ENCODE results near the gene ANP32A. TPM values are rescaled to one million over a fixed set of nuclear protein-coding genes. Genes with fewer than 3 reads are reported as not detected.

Gene ANP32A
- total RNA-seq, 4 donors from 2014 or later = 38.2 to 90.8 (median 40.1) TPM

DNA sequence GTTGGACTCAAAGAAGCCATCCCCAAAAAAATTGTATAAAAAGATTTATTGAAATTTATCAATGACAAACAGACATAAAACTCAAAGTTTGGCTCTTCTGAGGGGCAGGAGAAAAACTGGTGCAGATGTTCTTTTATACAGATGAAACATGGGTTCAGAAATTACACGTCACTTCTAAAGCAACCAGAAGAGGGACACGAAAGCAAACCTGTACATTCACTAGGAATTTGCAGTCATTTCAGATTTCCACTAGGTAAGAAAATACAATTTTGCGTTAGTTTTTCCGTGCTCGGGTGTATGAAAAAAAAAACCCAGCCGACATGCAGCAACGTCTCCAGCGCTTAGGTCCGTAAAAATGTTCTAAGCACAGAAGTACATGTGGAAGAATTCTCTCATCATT lies 41.8 kb downstream of the ANP32A start:
- TF ChIP-seq, protein P1, sequence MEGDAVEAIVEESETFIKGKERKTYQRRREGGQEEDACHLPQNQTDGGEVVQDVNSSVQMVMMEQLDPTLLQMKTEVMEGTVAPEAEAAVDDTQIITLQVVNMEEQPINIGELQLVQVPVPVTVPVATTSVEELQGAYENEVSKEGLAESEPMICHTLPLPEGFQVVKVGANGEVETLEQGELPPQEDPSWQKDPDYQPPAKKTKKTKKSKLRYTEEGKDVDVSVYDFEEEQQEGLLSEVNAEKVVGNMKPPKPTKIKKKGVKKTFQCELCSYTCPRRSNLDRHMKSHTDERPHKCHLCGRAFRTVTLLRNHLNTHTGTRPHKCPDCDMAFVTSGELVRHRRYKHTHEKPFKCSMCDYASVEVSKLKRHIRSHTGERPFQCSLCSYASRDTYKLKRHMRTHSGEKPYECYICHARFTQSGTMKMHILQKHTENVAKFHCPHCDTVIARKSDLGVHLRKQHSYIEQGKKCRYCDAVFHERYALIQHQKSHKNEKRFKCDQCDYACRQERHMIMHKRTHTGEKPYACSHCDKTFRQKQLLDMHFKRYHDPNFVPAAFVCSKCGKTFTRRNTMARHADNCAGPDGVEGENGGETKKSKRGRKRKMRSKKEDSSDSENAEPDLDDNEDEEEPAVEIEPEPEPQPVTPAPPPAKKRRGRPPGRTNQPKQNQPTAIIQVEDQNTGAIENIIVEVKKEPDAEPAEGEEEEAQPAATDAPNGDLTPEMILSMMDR (IDR thresholded peaks at IDR 0.05) = no peak
- no peak for TF ChIP-seq POLR2A (IDR thresholded peaks at IDR 0.05)
- DNase-seq = no peak
- Histone ChIP-seq H3K36me3 (peaks cover 0 to 55% (median 0%) of the 10 kb centered on the region in 3 donors), H3K27ac (no peak overlapping the region), H3K4me3 (no peak overlapping the region), H3K4me1 (no peaks in the 10 kb centered on the region), H3K27me3 (no peaks in the 10 kb centered on the region), H3K9me3 (no peaks in the 10 kb centered on the region)

DNA sequence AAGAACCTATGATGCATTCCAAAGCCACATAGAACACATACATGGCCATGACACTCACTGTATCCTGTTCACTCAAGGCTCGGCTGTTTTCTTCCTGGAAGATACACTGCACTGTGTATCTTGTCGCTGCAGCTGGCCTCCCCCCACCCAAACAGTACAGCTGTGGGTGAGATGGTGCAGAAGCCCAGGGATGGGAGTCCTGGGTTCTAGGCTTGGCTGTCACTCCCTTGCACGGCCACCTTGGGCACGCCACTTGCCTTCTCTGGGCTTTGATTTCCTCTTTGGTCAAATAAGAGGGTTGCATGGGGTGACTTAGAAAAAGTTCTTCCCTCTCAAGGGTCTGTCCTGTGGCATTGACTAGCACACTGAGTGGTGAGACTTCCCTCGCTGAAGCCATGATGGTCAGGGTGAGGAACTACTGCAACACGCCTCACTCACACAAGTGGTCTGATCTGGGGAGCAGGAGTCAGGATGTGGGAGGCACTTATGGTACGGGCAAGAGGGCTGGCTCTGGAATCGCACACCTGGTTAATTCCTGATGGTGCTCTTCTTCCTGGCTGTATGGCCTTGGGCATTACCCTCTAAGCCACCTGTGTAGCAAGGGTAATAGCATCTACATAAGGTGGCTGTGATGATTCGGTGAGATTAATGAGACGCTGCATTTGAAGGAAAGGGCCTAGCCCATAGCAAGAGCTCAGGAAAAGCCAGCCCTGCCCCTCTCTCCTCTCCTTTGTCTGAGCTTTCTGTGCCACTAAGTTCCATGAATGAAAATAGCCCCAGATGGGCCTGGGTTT lies 44.0 kb downstream of the ANP32A start:
- H3K4me1 ChIP-seq = no peaks in the 10 kb centered on the region
- H3K36me3 ChIP-seq = peaks cover 0 to 36% (median 0%) of the 10 kb centered on the region in 3 donors
- no peak for DNase-seq
- no peak overlapping the region for H3K4me3 ChIP-seq
- H3K9me3 ChIP-seq = no peaks in the 10 kb centered on the region
- peak overlapping the region in 2 of 4 donors; percentile 18 to 34 for H3K27ac ChIP-seq
- H3K27me3 ChIP-seq = no peaks in the 10 kb centered on the region
- TF ChIP-seq POLR2A (IDR thresholded peaks at IDR 0.05) = no peak
- TF ChIP-seq, protein P1 (IDR thresholded peaks at IDR 0.05) = no peak

DNA sequence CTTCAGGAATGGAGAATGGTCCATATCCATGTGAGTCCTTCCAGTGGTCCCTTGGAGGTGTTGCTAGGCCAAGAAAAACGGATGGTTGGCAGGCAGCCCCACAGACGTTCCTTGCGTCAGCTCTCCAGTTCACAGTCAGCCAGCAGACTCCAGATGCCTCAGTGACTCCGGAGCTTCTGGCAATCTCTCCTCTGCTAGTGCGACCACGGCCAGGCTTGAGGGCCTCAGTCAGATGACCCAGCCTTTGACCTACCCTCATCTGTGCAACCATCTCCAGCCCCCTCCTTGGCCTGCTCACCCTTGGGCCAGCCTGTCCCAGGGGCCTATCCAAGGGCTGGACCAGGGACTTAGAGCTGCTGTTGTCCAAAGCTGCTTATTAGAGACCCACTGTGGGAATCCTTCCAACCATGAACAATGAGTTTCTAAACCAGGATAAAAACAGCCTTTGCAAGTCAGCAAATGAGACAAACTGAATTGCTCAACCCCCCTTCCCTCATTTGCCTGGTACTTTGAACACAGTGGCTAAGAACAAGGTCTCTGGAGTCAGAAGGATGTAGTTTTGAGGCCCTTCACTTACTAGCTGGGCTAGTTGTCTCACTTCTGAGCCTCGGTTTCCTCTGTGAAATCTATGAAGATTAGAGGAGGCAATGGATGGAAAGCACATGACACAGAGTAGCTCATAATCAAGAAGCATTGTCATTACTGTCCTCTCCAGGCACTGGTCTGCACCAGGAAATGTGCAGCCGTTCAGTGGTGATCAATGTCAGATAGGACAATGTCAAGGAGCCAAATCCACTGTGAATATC lies 44.8 kb downstream of the ANP32A start:
- no peaks in the 10 kb centered on the region for H3K9me3 ChIP-seq
- peaks cover 0 to 30% (median 0%) of the 10 kb centered on the region in 3 donors for H3K36me3 ChIP-seq
- H3K27me3 ChIP-seq = no peaks in the 10 kb centered on the region
- no peaks in the 10 kb centered on the region for H3K4me1 ChIP-seq
- H3K4me3 ChIP-seq = no peak overlapping the region
- TF ChIP-seq, protein P1 (IDR thresholded peaks at IDR 0.05) = no peak
- no peak for TF ChIP-seq POLR2A (IDR thresholded peaks at IDR 0.05)
- peak overlapping the region in 2 of 4 donors; percentile 18 to 34 for H3K27ac ChIP-seq
- DNase-seq = peak in 1 of 3 donors; percentile 69

DNA sequence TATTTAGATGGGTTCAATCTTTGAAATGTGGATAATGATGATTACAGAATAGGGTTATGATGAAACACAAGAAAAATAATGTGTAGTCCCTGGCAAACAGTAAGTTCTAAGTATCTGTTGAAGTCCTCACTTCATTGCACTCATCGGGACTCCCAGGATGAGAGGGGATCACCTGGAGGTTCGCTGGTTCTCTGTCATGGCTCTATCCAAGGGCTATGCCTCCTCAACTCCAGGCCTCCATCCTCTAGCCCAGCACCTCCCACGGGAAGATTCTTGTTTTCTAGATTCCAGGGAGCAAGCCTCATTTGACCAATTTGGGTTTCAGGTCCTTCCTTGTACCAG lies 45.5 kb downstream of the ANP32A start:
- TF ChIP-seq, protein P1 (IDR thresholded peaks at IDR 0.05) = no peak
- no peak for TF ChIP-seq POLR2A (IDR thresholded peaks at IDR 0.05)
- Histone ChIP-seq H3K27me3 (no peaks in the 10 kb centered on the region), H3K27ac (peak overlapping the region in 2 of 4 donors; percentile 18 to 34), H3K36me3 (peaks cover 0 to 23% (median 0%) of the 10 kb centered on the region in 3 donors), H3K9me3 (no peaks in the 10 kb centered on the region), H3K4me3 (no peak overlapping the region), H3K4me1 (no peaks in the 10 kb centered on the region)
- no peak for DNase-seq

DNA sequence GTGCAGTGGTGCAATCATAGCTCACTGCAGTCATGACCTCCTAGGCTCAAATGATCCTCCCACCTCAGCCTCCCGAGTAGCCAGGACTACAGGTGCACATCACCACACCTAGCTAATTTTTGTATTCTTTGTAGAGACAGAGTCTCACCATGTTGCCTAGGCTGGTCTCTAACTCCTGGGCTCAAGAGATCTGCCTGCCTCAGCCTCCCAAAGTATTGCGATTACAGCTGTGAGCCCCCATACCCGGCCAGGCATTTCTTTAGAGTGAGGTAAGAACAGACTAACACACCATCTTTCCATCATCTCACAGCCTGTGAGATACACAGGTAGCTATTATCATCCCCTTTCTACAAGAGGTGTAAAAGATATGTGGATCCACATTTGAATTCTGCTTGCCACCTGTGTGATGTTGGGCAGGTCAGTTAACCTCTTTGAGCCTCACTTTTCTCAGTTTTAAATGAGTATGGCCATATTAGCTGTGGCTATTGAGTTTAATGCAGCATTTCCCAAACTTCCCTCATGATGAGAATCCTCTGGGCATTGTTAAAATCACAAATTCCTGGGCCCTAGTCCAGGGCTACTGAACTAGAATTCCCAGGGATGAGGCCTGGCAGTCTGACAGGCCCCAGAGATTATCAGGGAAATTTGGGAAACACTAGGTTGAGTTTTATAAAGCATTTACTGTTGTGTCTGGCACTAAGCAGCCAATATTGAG lies 46.0 kb downstream of the ANP32A start:
- H3K4me3 ChIP-seq = no peak overlapping the region
- no peak for DNase-seq
- peak overlapping the region in 1 of 4 donors; percentile 18 for H3K27ac ChIP-seq
- no peaks in the 10 kb centered on the region for H3K27me3 ChIP-seq
- TF ChIP-seq, protein P1 (IDR thresholded peaks at IDR 0.05) = no peak
- TF ChIP-seq POLR2A (IDR thresholded peaks at IDR 0.05) = no peak
- peaks cover 0 to 18% (median 0%) of the 10 kb centered on the region in 3 donors for H3K36me3 ChIP-seq
- no peaks in the 10 kb centered on the region for H3K4me1 ChIP-seq
- H3K9me3 ChIP-seq = no peaks in the 10 kb centered on the region
